ENCODE measurements around the gene DGCR8.

DNA sequence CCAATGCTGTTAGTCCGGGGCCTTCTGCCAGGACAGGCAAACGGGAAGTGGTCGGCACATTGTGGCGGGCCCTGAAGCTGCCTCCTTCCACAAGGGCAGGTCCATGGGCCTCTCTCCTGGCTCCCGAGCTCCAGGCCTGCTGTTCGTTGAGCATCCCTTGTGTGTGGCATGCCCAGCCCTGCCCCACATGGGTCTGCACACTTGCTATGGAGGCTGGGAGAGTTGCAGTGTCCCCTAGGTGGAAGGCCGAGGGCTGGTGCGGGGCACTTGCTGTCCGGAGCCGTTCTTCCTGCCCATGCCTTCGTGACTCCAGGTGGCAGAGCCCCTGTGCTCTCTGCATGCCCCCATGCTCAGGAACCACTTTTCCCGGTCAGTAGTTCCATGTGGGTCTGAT is 26.0 kb upstream of the DGCR8 start:
- no peak for TF ChIP-seq CTCF (IDR thresholded peaks at IDR 0.05)
- TF ChIP-seq POLR2AphosphoS5 (IDR thresholded peaks at IDR 0.05) = no peak
